B cell (primary cell): ENCODE results near the gene PTPN23. TPM values are rescaled to one million over a fixed set of nuclear protein-coding genes. Genes with fewer than 3 reads are reported as not detected.

ENCODE experiments used
- ATAC-seq: fragments of 200-7000 bp; cut with Tn5 transposase; one replicate; pipeline ENCODE4 v1.10.0; 2021; ENCODE audit warnings: low read depth, mild to moderate bottlenecking, moderate number of reproducible peaks, moderate library complexity
- CTCF ChIA-PET: fragments of 350-600 bp; sonication (Branson Sonifier 250); formaldehyde crosslinking; loops from one replicate; lab custom pipeline; 2021; ENCODE audit warnings: antibody characterized with exemption, inconsistent platforms; lab: Charles Lee
- POLR2A ChIA-PET: fragments of 350-600 bp; sonication (Branson Sonifier 250); formaldehyde crosslinking; loops from one replicate; lab custom pipeline; 2021; ENCODE audit warnings: antibody characterized with exemption; lab: Charles Lee
- DNase-seq: peaks from one replicate; pipeline ENCODE4 v3.0.0; 2013
- H2AFZ ChIP-seq: 2 replicates; pipeline ENCODE4 v1.6.1; 2012; ENCODE audit warnings: mild to moderate bottlenecking, low read depth, low read length; ENCODE audit not compliant: insufficient read depth, poor library complexity, severe bottlenecking
- H3K27ac ChIP-seq, 2 donors: 1 replicate in 1 of 2; 2 replicates in 1 of 2; pipeline ENCODE4 v1.5.1; 2012 to 2013; ENCODE audit warnings: low read length in 2 of 2, mild to moderate bottlenecking in 2 of 2, moderate library complexity in 1 of 2
- H3K27me3 ChIP-seq, 4 experiments: fragments of 200-600 bp in 1 of 4; sonication (generic) in 1 of 4; replicated peaks in 1 of 4; 1 replicate in 2 of 4; 2 replicates in 2 of 4; pipeline versions ENCODE4 v1.6.1 to v1.7.0; 2013 to 2016; ENCODE audit warnings: low read length in 3 of 4, mild to moderate bottlenecking in 2 of 4, mixed read lengths in 1 of 4, moderate library complexity in 1 of 4; ENCODE audit not compliant: insufficient read depth in 4 of 4, control insufficient read depth in 3 of 4; ENCODE audit errors: control extremely low read depth in 1 of 4
- H3K36me3 ChIP-seq, 2 experiments: replicated peaks in 1 of 2; 1 replicate in 1 of 2; 2 replicates in 1 of 2; pipeline versions ENCODE4 v1.6.1 to v1.7.1; 2013; ENCODE audit warnings: low read length in 1 of 2; ENCODE audit not compliant: insufficient read depth in 2 of 2, control insufficient read depth in 1 of 2; ENCODE audit errors: control extremely low read depth in 1 of 2, extremely low read depth in 1 of 2
- H3K4me1 ChIP-seq, 2 donors: fragments of 200-600 bp in 1 of 2; sonication (generic) in 1 of 2; 1 replicate in 1 of 2; 2 replicates in 1 of 2; pipeline versions ENCODE4 v1.5.1 to v1.6.1; 2013 to 2017; ENCODE audit warnings: low read length in 2 of 2; ENCODE audit not compliant: control insufficient read depth in 2 of 2, insufficient read depth in 2 of 2
- H3K4me2 ChIP-seq: replicated peaks from 2 replicates; pipeline ENCODE3; 2012; ENCODE audit warnings: mild to moderate bottlenecking, low read depth, low read length; ENCODE audit not compliant: poor library complexity, severe bottlenecking
- H3K4me3 ChIP-seq, 5 experiments: fragments of 200-600 bp in 1 of 5; sonication (generic) in 1 of 5; 1 replicate in 3 of 5; 2 replicates in 2 of 5; pipeline versions ENCODE4 v1.5.1 to v1.7.0; 2011 to 2016; ENCODE audit warnings: low read length in 4 of 5, mild to moderate bottlenecking in 4 of 5, low read depth in 2 of 5, control low read depth in 1 of 5, moderate library complexity in 1 of 5; ENCODE audit not compliant: insufficient read depth in 1 of 5; ENCODE audit errors: control extremely low read depth in 1 of 5, extremely low read depth in 1 of 5
- H3K79me2 ChIP-seq: fragments of 200-600 bp; sonication (generic); one replicate; pipeline ENCODE4 v1.6.0; 2016; ENCODE audit warnings: low read length; ENCODE audit not compliant: control insufficient read depth, insufficient read depth
- H3K9ac ChIP-seq: fragments of 200-600 bp; sonication (generic); 2 replicates; pipeline ENCODE4 v1.6.1; 2017; ENCODE audit warnings: mild to moderate bottlenecking, low read length, moderate library complexity
- H3K9me3 ChIP-seq, 3 donors: one replicate each; pipeline versions ENCODE4 v1.6.1 to v1.7.1; 2013; ENCODE audit warnings: low read length in 2 of 3; ENCODE audit not compliant: control insufficient read depth in 2 of 3, insufficient read depth in 1 of 3; ENCODE audit errors: control extremely low read depth in 1 of 3
- H4K20me1 ChIP-seq: 2 replicates; pipeline ENCODE4 v1.6.0; 2012; ENCODE audit warnings: mild to moderate bottlenecking, low read length; ENCODE audit not compliant: insufficient read depth, control insufficient read depth, poor library complexity, severe bottlenecking
- H3K27ac Mint-ChIP-seq: one replicate; pipeline ENCODE4 v1.8.0; 2021; ENCODE audit warnings: mixed read lengths
- H3K27me3 Mint-ChIP-seq: one replicate; pipeline ENCODE4 v1.8.0; 2021; ENCODE audit warnings: mixed read lengths
- H3K4me1 Mint-ChIP-seq: one replicate; pipeline ENCODE4 v1.8.0; 2021; ENCODE audit warnings: mixed read lengths
- H3K4me3 Mint-ChIP-seq: one replicate; pipeline ENCODE4 v1.8.0; 2021; ENCODE audit warnings: mixed read lengths
- H3K9me3 Mint-ChIP-seq: one replicate; pipeline ENCODE4 v1.8.0; 2022; ENCODE audit warnings: mixed read lengths; ENCODE audit not compliant: insufficient read depth
- EZH2 ChIP-seq: IDR thresholded peaks from 2 replicates; pipeline ENCODE4 v1.6.1; 2012; ENCODE audit warnings: borderline replicate concordance, low read depth, mild to moderate bottlenecking, moderate library complexity, low read length; ENCODE audit not compliant: insufficient read depth, poor library complexity, severe bottlenecking
- WGBS: methylation state at CpG from one replicate; pipeline ENCODE4 v1.1.5; 2013; ENCODE audit warnings: missing lambda C conversion rate; ENCODE audit not compliant: insufficient coverage; 5-methylcytosine and 5-hydroxymethylcytosine counted together
- intact Hi-C: fragments of 100-400 bp; cut with micrococcal nuclease; formaldehyde crosslinking; loops from one replicate; pipeline ENCODE4 v1.10.0; 2022
- polyA plus RNA-seq: library from polyadenylated mRNA; depleted of rRNA; stranded (reverse); fragments of >200 nt; gene quantifications from 2 replicates; pipeline ENCODE4 v1.2.3, GENCODE V29; 2012
- total RNA-seq, 2 donors: library from RNA; stranded (reverse); fragments of 120-200 nt in 1 of 2; gene quantifications; 1 replicate in 1 of 2; 2 replicates in 1 of 2; pipeline versions ENCODE4 v1.2.3 to v1.2.4, GENCODE V29; 2013 to 2022
- TF ChIP-seq, protein P1 (sequence below): fragments of 200-600 bp; IDR thresholded peaks from one replicate; pipeline ENCODE4 v1.8.0; 2022; ENCODE audit warnings: antibody characterized with exemption, mild to moderate bottlenecking

PTPN23 gene
- total and polyA plus RNA-seq, 2 donors (not counting 1 experiment from before 2014, with no cell fraction given), result 21.3 to 68.8 TPM

DNA sequence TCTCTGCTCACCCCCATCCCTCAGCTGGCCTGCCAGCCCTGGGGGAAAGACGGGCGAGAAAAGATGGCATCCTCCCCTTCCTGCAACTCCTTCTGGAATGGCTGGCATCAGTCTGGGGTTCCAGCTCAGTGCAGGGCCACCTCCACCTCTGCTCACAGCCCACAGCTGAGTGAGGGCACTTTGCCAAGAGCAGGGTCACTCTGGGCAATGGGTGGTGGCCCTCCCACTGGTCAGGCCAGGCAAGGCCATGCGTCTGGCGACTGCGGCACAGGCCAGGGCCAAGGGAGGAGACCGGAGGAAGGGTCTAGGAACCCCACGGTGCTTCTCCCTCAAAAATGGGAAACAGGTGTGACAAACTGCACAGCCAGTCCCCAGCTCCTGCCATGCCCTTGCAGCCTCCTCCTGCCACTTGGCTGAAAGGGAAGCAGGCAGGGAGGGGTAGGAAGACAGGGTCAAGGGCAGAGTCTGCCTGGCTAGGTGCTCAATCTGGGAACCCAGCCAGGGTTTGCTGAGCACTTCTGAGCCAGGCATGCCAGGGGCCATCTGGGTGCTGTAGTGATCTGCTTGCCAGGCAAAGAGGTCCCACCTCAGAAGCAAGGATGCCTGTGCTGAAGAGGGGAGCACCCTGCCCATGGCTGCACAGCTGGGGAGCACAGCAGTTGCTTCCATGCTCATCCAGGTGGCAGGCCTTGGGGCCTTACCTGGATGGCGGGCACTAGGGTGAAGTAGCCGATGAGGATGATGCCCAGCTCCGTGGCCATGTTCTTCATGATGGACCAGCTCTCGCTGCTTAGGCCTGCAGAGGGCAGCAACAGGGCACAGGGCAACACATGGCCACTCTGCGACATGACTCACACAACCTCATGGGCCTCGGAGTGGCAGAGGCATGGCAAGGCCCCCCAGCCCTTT is 41.2 kb downstream of the PTPN23 start:
- peak overlapping the region; percentile 81 for H2AFZ ChIP-seq
- no peak overlapping the region for H3K4me3 ChIP-seq
- H3K27ac Mint-ChIP-seq, result peak overlapping the region; percentile 99
- ATAC-seq (no peak), DNase-seq (no peak)
- H3K27ac ChIP-seq, result peak overlapping the region; percentile 77 to 87
- peaks cover 16% of the 10 kb centered on the region for H4K20me1 ChIP-seq
- no peak overlapping the region for H3K9ac ChIP-seq
- no peaks in the 10 kb centered on the region for H3K79me2 ChIP-seq
- ChIA-PET CTCF (interaction anchor here (0.6 to 2.7 kb wide), 15 partner anchors 8 to 1243 kb away, joined by 3 to 36 read pairs (median 3); partner anchors contain the start of genes PTPN23 and SCAP), POLR2A (interaction anchor here (1.1 to 1.3 kb wide), 2 partner anchors 41 to 367 kb away, joined by 3 read pairs; partner anchors contain the start of gene PTPN23)
- H3K27me3 Mint-ChIP-seq, result no peaks in the 10 kb centered on the region
- H3K4me2 ChIP-seq, result peak overlapping the region; percentile 64
- intact Hi-C loops, result loop anchor here (1.0 to 5.0 kb wide), 4 partner anchors 42 to 380 kb away; partner anchors contain the start of genes DHX30 and SCAP
- no peaks in the 10 kb centered on the region for H3K27me3 ChIP-seq
- H3K4me1 ChIP-seq, result peaks cover 11 to 12% of the 10 kb centered on the region in 2 donors
- H3K9me3 ChIP-seq, result no peaks in the 10 kb centered on the region
- peaks cover 14% of the 10 kb centered on the region for H3K4me1 Mint-ChIP-seq
- peaks cover 0 to 60% of the 10 kb centered on the region in 2 experiments for H3K36me3 ChIP-seq
- no peak overlapping the region for H3K4me3 Mint-ChIP-seq
- TF ChIP-seq, protein P1, sequence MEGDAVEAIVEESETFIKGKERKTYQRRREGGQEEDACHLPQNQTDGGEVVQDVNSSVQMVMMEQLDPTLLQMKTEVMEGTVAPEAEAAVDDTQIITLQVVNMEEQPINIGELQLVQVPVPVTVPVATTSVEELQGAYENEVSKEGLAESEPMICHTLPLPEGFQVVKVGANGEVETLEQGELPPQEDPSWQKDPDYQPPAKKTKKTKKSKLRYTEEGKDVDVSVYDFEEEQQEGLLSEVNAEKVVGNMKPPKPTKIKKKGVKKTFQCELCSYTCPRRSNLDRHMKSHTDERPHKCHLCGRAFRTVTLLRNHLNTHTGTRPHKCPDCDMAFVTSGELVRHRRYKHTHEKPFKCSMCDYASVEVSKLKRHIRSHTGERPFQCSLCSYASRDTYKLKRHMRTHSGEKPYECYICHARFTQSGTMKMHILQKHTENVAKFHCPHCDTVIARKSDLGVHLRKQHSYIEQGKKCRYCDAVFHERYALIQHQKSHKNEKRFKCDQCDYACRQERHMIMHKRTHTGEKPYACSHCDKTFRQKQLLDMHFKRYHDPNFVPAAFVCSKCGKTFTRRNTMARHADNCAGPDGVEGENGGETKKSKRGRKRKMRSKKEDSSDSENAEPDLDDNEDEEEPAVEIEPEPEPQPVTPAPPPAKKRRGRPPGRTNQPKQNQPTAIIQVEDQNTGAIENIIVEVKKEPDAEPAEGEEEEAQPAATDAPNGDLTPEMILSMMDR, result no peak
- TF ChIP-seq EZH2, result no peak
- 98% methylated on average over 11 of the region's 13 CpGs for WGBS
- no peaks in the 10 kb centered on the region for H3K9me3 Mint-ChIP-seq

DNA sequence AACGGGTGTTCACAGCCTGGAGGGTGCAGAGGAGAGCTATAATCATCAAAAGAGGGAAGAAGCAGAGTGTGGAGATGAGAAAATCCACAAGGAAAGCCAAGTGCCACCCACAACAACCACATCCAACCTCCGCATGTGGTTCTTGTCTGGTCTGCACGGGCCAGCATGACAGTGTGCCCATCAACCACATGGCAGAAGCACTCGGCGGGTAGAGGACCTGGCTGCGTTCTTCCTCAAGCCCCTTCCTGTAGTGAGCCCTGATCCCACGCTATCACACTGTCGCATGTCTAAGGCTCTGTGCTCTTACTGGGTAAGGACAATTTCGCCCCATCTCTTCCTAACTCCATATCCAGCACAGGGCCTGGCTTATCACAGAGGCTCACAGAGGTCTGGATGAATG is 41.9 kb downstream of the PTPN23 start:
- intact Hi-C loops, result loop anchor here (5.0 kb wide), 1 partner anchor 380 kb away; the partner anchor contains the start of gene DHX30
- POLR2A ChIA-PET, result no interaction called here

More for the DNA sequence above, 41.9 kb downstream of the PTPN23 start:
- CTCF ChIA-PET, result interaction anchor here (1.0 to 2.7 kb wide), 4 partner anchors 47 to 96 kb away, joined by 3 to 36 read pairs (median 3); partner anchors contain the start of gene SCAP
- Mint-ChIP-seq H3K9me3 (no peaks in the 10 kb centered on the region), H3K27me3 (no peaks in the 10 kb centered on the region), H3K4me3 (no peak overlapping the region), H3K27ac (peak overlapping the region; percentile 61), H3K4me1 (peaks cover 14% of the 10 kb centered on the region)
- peaks cover 11 to 12% of the 10 kb centered on the region in 2 donors for H3K4me1 ChIP-seq
- no peak for ATAC-seq
- H2AFZ ChIP-seq, result no peak overlapping the region
- no peaks in the 10 kb centered on the region for H3K27me3 ChIP-seq
- no peaks in the 10 kb centered on the region for H3K79me2 ChIP-seq
- DNase-seq, result no peak
- H3K9ac ChIP-seq, result no peak overlapping the region
- no peak for TF ChIP-seq EZH2
- TF ChIP-seq, protein P1, result no peak
- H3K36me3 ChIP-seq, result peaks cover 0 to 63% of the 10 kb centered on the region in 2 experiments
- H3K9me3 ChIP-seq, result no peaks in the 10 kb centered on the region
- H3K27ac ChIP-seq, result no peak overlapping the region
- no peak overlapping the region for H3K4me2 ChIP-seq
- peaks cover 16% of the 10 kb centered on the region for H4K20me1 ChIP-seq
- no peak overlapping the region for H3K4me3 ChIP-seq
- 96% methylated on average over 8 of the region's 9 CpGs for WGBS
